ENCODE data around the gene EFNA5.
A peak's percentile ranks its signal among the peaks of the same experiment; 100 is the strongest.
"Not testable (repeated sequence)": the region's sequence is repeated elsewhere in the genome, so short reads cannot be mapped to it uniquely, and the experiment has no call there.

The EFNA5 gene

GRCh38 chr5:107472620-107473064, 198.1 kb downstream of the EFNA5 start:
- H3K27ac ChIP-seq = peak overlapping the region; percentile 21
- DNase-seq (ENCODE audit: low read depth, low spot score) = no peak

GRCh38 chr5:107470295-107470582, 200.5 kb downstream of the EFNA5 start:
- H3K27ac ChIP-seq = peak overlapping the region; percentile 87
- no peak for DNase-seq (ENCODE audit: low read depth, low spot score)

GRCh38 chr5:107469485-107470294, 201.0 kb downstream of the EFNA5 start:
- peak; percentile 85 for DNase-seq (ENCODE audit: low read depth, low spot score)
- peak overlapping the region; percentile 87 for H3K27ac ChIP-seq

GRCh38 chr5:107469064-107469463, 201.7 kb downstream of the EFNA5 start:
- peak overlapping the region; percentile 87 for H3K27ac ChIP-seq

GRCh38 chr5:107468276-107468675, 202.5 kb downstream of the EFNA5 start:
- no peak for DNase-seq (ENCODE audit: low read depth, low spot score)
- peak overlapping the region; percentile 87 for H3K27ac ChIP-seq

More at GRCh38 chr5:107469064-107469463, 201.7 kb downstream of the EFNA5 start:
- no peak for DNase-seq (ENCODE audit: low read depth, low spot score)

- DNase-seq (ENCODE audit: low read depth, low spot score) = no peak
- H3K27ac ChIP-seq = peak overlapping the region; percentile 87
Measured at GRCh38 chr5:107467137-107467932, 203.4 kb downstream of the EFNA5 start.

- DNase-seq (ENCODE audit: low read depth, low spot score) = peak; percentile 93
- peak overlapping the region; percentile 87 for H3K27ac ChIP-seq
Measured at GRCh38 chr5:107466233-107466769, 204.4 kb downstream of the EFNA5 start.

- no peak overlapping the region for H3K27ac ChIP-seq
- no peak for DNase-seq (ENCODE audit: low read depth, low spot score)
Measured at GRCh38 chr5:107464876-107465275, 205.9 kb downstream of the EFNA5 start.

GRCh38 chr5:107464416-107464815, 206.3 kb downstream of the EFNA5 start:
- H3K27ac ChIP-seq = no peak overlapping the region
- no peak for DNase-seq (ENCODE audit: low read depth, low spot score)

GRCh38 chr5:107463731-107464130, 207.0 kb downstream of the EFNA5 start:
- DNase-seq (ENCODE audit: low read depth, low spot score) = no peak
- no peak overlapping the region for H3K27ac ChIP-seq

- no peak for DNase-seq (ENCODE audit: low read depth, low spot score)
Measured at GRCh38 chr5:107461770-107462169, 209.0 kb downstream of the EFNA5 start.

GRCh38 chr5:107460789-107461188, 209.9 kb downstream of the EFNA5 start:
- DNase-seq (ENCODE audit: low read depth, low spot score) = no peak
- H3K27ac ChIP-seq = no peak overlapping the region

More at GRCh38 chr5:107461770-107462169, 209.0 kb downstream of the EFNA5 start:
- H3K27ac ChIP-seq = no peak overlapping the region

GRCh38 chr5:107459605-107460004, 211.1 kb downstream of the EFNA5 start:
- no peak overlapping the region for H3K27ac ChIP-seq
- DNase-seq (ENCODE audit: low read depth, low spot score) = no peak

GRCh38 chr5:107458322-107458721, 212.4 kb downstream of the EFNA5 start:
- no peak for DNase-seq (ENCODE audit: low read depth, low spot score)
- no peak overlapping the region for H3K27ac ChIP-seq

- no peak overlapping the region for H3K27ac ChIP-seq
- no peak for DNase-seq (ENCODE audit: low read depth, low spot score)
Measured at GRCh38 chr5:107457881-107458280, 212.9 kb downstream of the EFNA5 start.

- H3K27ac ChIP-seq = peak overlapping the region; percentile 67
- no peak for DNase-seq (ENCODE audit: low read depth, low spot score)
Measured at GRCh38 chr5:107457138-107457537, 213.6 kb downstream of the EFNA5 start.

- DNase-seq (ENCODE audit: low read depth, low spot score) = peak; percentile 66
- H3K27ac ChIP-seq = peak overlapping the region; percentile 67
Measured at GRCh38 chr5:107456281-107456715, 214.4 kb downstream of the EFNA5 start.

GRCh38 chr5:107455111-107455544, 215.6 kb downstream of the EFNA5 start:
- peak overlapping the region; percentile 67 for H3K27ac ChIP-seq
- DNase-seq (ENCODE audit: low read depth, low spot score) = no peak

GRCh38 chr5:107451827-107452226, 218.9 kb downstream of the EFNA5 start:
- DNase-seq (ENCODE audit: low read depth, low spot score); H3K27ac ChIP-seq: not testable (repeated sequence)

GRCh38 chr5:107451028-107451427, 219.7 kb downstream of the EFNA5 start:
- H3K27ac ChIP-seq = no peak overlapping the region
- no peak for DNase-seq (ENCODE audit: low read depth, low spot score)

- no peak overlapping the region for H3K27ac ChIP-seq
- no peak for DNase-seq (ENCODE audit: low read depth, low spot score)
Measured at GRCh38 chr5:107450531-107450930, 220.2 kb downstream of the EFNA5 start.

All from epithelial cell of prostate (primary cell).